ENCODE results near the gene ITSN2.

DNA sequence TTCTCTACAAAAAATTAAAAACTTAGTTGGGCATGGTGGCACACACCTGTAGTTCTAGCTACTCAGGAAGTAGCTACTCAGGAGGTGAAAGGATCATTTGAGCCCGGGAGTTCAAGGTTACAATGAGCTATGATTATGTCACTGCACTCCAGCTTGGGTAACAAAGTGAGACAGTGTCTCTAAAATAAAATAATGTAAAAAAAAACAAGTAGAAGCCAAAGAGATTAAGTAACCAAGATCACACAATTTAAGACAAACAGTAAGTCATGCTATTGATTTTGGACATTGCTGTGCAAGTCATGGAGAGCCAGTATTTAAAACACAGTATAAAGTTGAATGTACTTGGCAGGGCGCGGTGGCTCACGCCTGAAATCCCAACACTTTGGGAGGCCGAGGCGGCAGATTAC, 20.5 kb downstream of the ITSN2 start:
- TF ChIP-seq, protein P1, sequence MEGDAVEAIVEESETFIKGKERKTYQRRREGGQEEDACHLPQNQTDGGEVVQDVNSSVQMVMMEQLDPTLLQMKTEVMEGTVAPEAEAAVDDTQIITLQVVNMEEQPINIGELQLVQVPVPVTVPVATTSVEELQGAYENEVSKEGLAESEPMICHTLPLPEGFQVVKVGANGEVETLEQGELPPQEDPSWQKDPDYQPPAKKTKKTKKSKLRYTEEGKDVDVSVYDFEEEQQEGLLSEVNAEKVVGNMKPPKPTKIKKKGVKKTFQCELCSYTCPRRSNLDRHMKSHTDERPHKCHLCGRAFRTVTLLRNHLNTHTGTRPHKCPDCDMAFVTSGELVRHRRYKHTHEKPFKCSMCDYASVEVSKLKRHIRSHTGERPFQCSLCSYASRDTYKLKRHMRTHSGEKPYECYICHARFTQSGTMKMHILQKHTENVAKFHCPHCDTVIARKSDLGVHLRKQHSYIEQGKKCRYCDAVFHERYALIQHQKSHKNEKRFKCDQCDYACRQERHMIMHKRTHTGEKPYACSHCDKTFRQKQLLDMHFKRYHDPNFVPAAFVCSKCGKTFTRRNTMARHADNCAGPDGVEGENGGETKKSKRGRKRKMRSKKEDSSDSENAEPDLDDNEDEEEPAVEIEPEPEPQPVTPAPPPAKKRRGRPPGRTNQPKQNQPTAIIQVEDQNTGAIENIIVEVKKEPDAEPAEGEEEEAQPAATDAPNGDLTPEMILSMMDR (IDR thresholded peaks at IDR 0.05; ENCODE audit: control extremely low read depth in 1 of 3, insufficient read depth in 1 of 3, low read depth in 1 of 3, low read length in 3 of 3) = no peak
- TF ChIP-seq EP300 (IDR thresholded peaks at IDR 0.05; ENCODE audit: borderline replicate concordance in 1 of 2, low read depth in 2 of 2, low read length in 2 of 2) (no peak), SP1 (IDR thresholded peaks at IDR 0.05; ENCODE audit: low read depth, low read length) (no peak), TCF12 (IDR thresholded peaks at IDR 0.05; ENCODE audit: low read depth, low read length) (no peak), POLR2A (IDR thresholded peaks at IDR 0.05; ENCODE audit: control extremely low read depth in 1 of 2, low read depth in 2 of 2, low read length in 2 of 2) (no peak), SIN3A (conservative IDR thresholded peaks at IDR 0.05 in 1 of 2, IDR thresholded peaks at IDR 0.05 in 1 of 2; ENCODE audit: low read depth in 1 of 2, low read length in 2 of 2) (no peak), RAD21 (IDR thresholded peaks at IDR 0.05 in 1 of 2, conservative IDR thresholded peaks at IDR 0.05 in 1 of 2; ENCODE audit: low read depth in 2 of 2, low read length in 2 of 2) (no peak)

All from H1 (cell line).